MM.1S (cell line): ENCODE results near the gene TESK2.

Source experiments
- EZH2 ChIP-seq: fragments of 300-600 bp; sonication (generic); optimal IDR thresholded peaks from 2 replicates; pipeline ENCODE3; 2017; ENCODE audit warnings: low read depth, mild to moderate bottlenecking, antibody characterized with exemption, low read length, mixed read lengths
- TF ChIP-seq, protein P1 (sequence below): fragments of 300-600 bp; sonication (generic); IDR thresholded peaks from 2 replicates; pipeline ENCODE4 v1.5.1; 2016; ENCODE audit warnings: antibody characterized with exemption, low read length, mixed read lengths

DNA sequence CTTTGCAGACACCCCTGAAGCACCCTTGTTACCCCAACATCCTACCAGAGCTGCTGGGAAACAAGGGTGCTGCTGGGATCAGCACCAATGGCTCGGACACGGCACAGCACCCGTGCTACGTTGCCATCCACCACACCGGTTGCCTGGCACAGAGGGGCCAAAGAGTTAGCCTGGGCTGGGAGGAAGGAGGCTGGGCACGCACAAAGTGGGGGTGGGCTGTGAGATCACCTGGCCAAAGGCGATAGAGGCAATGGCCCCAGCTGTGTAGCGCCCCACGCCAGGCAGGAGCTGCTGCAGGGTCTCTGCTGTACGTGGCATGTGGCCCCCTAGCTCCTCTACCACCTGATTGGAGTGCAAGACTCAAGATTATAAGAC lies 158.6 kb downstream of the TESK2 start:
- TF ChIP-seq, protein P1, sequence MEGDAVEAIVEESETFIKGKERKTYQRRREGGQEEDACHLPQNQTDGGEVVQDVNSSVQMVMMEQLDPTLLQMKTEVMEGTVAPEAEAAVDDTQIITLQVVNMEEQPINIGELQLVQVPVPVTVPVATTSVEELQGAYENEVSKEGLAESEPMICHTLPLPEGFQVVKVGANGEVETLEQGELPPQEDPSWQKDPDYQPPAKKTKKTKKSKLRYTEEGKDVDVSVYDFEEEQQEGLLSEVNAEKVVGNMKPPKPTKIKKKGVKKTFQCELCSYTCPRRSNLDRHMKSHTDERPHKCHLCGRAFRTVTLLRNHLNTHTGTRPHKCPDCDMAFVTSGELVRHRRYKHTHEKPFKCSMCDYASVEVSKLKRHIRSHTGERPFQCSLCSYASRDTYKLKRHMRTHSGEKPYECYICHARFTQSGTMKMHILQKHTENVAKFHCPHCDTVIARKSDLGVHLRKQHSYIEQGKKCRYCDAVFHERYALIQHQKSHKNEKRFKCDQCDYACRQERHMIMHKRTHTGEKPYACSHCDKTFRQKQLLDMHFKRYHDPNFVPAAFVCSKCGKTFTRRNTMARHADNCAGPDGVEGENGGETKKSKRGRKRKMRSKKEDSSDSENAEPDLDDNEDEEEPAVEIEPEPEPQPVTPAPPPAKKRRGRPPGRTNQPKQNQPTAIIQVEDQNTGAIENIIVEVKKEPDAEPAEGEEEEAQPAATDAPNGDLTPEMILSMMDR = no peak
- TF ChIP-seq EZH2 = no peak
